Thyroid gland (tissue), 4 donors: ENCODE data around the gene MOB4. TPM values are rescaled to one million over a fixed set of nuclear protein-coding genes. Genes with fewer than 3 reads are reported as not detected.
A peak's percentile ranks its signal among the peaks of the same experiment; 100 is the strongest.

Experiments
- DNase-seq, 2 donors: peaks; one replicate each; pipeline ENCODE4 v3.0.0-alpha.2; 2019
- H3K27ac ChIP-seq, 3 donors: fragments of 200-600 bp; sonication (generic); 1 replicate in 2 of 3; 2 replicates in 1 of 3; pipeline ENCODE4 v1.5.1; 2016 to 2019; ENCODE audit warnings: mild to moderate bottlenecking in 1 of 3, moderate library complexity in 1 of 3
- H3K27me3 ChIP-seq: fragments of 200-600 bp; sonication (generic); one replicate; pipeline ENCODE4 v1.5.1; 2019
- H3K36me3 ChIP-seq, 2 donors: fragments of 200-600 bp; sonication (generic); one replicate each; pipeline ENCODE4 v1.5.1; 2016 to 2019
- H3K4me1 ChIP-seq, 2 donors: fragments of 200-600 bp; sonication (generic); one replicate each; pipeline ENCODE4 v1.5.1; 2017 to 2019
- H3K4me3 ChIP-seq, 3 donors: fragments of 200-600 bp; sonication (generic); replicated peaks in 1 of 3; 1 replicate in 2 of 3; 2 replicates in 1 of 3; pipeline ENCODE4 v1.5.1; 2016; ENCODE audit warnings: mild to moderate bottlenecking in 1 of 3
- H3K9me3 ChIP-seq: fragments of 200-600 bp; sonication (generic); one replicate; pipeline ENCODE4 v1.5.1; 2017
- POLR2A ChIP-seq, 2 donors: fragments of 450-650 bp; IDR thresholded peaks; one replicate each; pipeline ENCODE4 v1.6.1; 2017; ENCODE audit warnings: antibody characterized with exemption in 2 of 2, mild to moderate bottlenecking in 2 of 2, moderate library complexity in 1 of 2
- WGBS, 2 donors: methylation state at CpG; one replicate each; pipeline ENCODE4 v1.1.5; 2017; 5-methylcytosine and 5-hydroxymethylcytosine counted together
- intact Hi-C: fragments of 100-400 bp; cut with DNase I; formaldehyde crosslinking; loops from one replicate; pipeline ENCODE4 v1.15.1; 2023
- total RNA-seq, 4 donors: library from RNA; depleted of rRNA; stranded (reverse); fragments of >200 nt; gene quantifications; one replicate each; pipeline ENCODE4 v1.2.3, GENCODE V29; 2016
- TF ChIP-seq, protein P1 (sequence below), 6 experiments: fragments of 200-600 bp in 3 of 6; fragments of 450-650 bp in 3 of 6; sonication (generic) in 3 of 6; IDR thresholded peaks; one replicate each; pipeline ENCODE4 v1.5.1; 2016 to 2019; ENCODE audit warnings: antibody characterized with exemption in 6 of 6, mild to moderate bottlenecking in 2 of 6, inconsistent platforms in 1 of 6, moderate library complexity in 1 of 6

Gene MOB4
- total RNA-seq, 4 donors from 2014 or later, result 24.7 to 36.1 (median 28.6) TPM

DNA sequence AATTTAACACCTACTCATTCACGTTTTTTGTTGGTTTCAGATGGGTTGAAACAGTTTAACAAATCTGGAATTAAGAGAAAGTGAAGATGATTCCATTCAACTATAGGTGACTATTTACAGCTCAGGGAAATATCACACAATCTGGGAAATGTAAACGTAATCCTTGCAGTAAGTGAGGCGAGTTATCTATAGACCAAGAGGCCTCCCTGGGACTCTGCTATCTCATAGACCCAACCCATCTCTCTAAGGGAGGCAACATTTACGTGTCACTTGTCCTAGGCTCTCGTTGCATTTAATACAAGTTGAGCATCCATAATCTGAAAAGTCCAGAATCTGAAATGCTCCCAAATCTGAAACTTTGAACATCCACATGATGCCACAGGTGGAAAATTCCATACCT lies 2.0 kb upstream of the MOB4 start:
- no peak for DNase-seq
- Histone ChIP-seq H3K4me1 (peaks cover 0 to 7% of the 10 kb centered on the region in 2 donors), H3K9me3 (no peaks in the 10 kb centered on the region), H3K27me3 (no peaks in the 10 kb centered on the region), H3K36me3 (no peaks in the 10 kb centered on the region), H3K4me3 (no peak overlapping the region), H3K27ac (no peak overlapping the region)
- 95 to 98% methylated on average over 5 of the region's 5 CpGs for WGBS, 2 donors
- TF ChIP-seq POLR2A (IDR thresholded peaks at IDR 0.05), result no peak
- TF ChIP-seq, protein P1, sequence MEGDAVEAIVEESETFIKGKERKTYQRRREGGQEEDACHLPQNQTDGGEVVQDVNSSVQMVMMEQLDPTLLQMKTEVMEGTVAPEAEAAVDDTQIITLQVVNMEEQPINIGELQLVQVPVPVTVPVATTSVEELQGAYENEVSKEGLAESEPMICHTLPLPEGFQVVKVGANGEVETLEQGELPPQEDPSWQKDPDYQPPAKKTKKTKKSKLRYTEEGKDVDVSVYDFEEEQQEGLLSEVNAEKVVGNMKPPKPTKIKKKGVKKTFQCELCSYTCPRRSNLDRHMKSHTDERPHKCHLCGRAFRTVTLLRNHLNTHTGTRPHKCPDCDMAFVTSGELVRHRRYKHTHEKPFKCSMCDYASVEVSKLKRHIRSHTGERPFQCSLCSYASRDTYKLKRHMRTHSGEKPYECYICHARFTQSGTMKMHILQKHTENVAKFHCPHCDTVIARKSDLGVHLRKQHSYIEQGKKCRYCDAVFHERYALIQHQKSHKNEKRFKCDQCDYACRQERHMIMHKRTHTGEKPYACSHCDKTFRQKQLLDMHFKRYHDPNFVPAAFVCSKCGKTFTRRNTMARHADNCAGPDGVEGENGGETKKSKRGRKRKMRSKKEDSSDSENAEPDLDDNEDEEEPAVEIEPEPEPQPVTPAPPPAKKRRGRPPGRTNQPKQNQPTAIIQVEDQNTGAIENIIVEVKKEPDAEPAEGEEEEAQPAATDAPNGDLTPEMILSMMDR (IDR thresholded peaks at IDR 0.05), result no peak
- intact Hi-C loops, result loop anchor here (10.0 kb wide), 1 partner anchor 79 kb away; the partner anchor contains the start of gene SF3B1

DNA sequence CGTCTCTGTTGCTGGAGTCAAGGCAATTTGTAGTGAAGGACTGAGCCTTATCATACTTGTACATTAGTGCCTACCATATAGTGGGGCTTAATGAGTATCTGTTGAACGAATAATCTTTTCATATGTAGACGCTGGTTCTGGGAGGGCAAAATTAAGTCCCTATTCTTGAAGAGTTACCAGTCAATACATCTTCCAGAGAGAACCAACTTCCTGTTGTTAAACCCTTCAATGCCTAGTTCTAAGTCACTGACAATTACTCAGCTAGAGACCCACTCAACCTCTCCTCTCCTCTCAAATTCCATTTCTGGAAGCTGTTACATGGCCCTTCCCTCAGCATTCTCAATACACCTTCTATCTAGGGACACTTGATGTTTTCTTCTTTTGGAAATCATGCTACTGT lies 1.1 kb upstream of the MOB4 start:
- DNase-seq, result no peak
- H3K27me3 ChIP-seq, result no peaks in the 10 kb centered on the region
- intact Hi-C loops, result loop anchor here (10.0 kb wide), 1 partner anchor 80 kb away; the partner anchor contains the start of gene SF3B1
- H3K27ac ChIP-seq, result peak overlapping the region; percentile 91 to 98 (median 97)
- TF ChIP-seq, protein P1 (IDR thresholded peaks at IDR 0.05), result no peak
- no peak for TF ChIP-seq POLR2A (IDR thresholded peaks at IDR 0.05)
- no peaks in the 10 kb centered on the region for H3K36me3 ChIP-seq
- peak overlapping the region in 1 of 3 donors; percentile 59 for H3K4me3 ChIP-seq
- H3K4me1 ChIP-seq, result peaks cover 0 to 7% of the 10 kb centered on the region in 2 donors
- no peaks in the 10 kb centered on the region for H3K9me3 ChIP-seq
- 65 to 67% methylated on average over 3 of the region's 3 CpGs for WGBS, 2 donors

DNA sequence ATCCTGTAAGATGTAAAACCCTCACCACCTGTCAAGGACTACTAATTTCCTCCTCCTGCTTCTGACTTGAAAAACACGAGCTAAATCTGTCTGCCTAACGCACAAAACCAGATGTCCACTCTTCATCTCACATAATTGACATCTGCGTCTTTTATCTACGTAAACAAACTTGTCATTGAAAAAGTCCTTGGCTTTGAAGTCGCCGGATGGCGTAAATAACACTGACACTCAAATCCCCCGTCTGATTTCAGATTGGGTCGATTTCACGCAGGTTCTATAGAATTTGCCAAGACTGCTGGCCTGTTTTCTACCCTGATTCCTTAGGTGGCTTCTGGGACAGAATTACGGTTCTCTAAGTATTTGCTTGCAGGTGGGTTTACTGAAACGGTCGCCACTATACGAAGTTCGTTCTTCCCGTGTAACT lies 539 bp upstream of the MOB4 start:
- Histone ChIP-seq H3K4me3 (peak overlapping the region; percentile 9 to 95 (median 59)), H3K9me3 (no peaks in the 10 kb centered on the region), H3K36me3 (no peaks in the 10 kb centered on the region), H3K27me3 (no peaks in the 10 kb centered on the region), H3K27ac (peak overlapping the region; percentile 91 to 98 (median 97)), H3K4me1 (peaks cover 0 to 7% of the 10 kb centered on the region in 2 donors)
- intact Hi-C loops, result loop anchor here (10.0 kb wide), 1 partner anchor 81 kb away; the partner anchor contains the start of gene SF3B1
- WGBS, 2 donors, result 1 to 3% methylated on average over 16 of the region's 16 CpGs
- no peak for DNase-seq
- TF ChIP-seq, protein P1 (IDR thresholded peaks at IDR 0.05), result no peak
- TF ChIP-seq POLR2A (IDR thresholded peaks at IDR 0.05), result no peak

DNA sequence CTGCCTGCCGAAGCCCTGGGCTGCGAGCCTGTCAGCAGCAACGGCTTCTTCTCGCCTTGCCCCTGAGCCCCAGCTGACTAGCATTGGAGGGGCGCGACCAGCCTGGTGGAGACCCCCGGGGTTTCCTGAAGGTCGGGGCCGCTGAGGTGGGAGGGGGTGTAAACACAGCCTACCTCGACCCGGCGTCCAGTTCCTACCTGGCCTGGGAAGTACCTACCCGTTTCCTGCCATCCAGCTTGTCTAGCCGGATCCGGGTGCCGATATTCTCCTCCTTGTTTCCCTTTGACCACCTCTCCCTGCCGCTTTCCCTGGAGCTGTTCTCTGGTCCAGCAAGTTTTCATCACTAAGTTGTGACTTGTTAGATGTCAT lies 511 bp downstream of the MOB4 start:
- Histone ChIP-seq H3K4me1 (peaks cover 0 to 7% of the 10 kb centered on the region in 2 donors), H3K4me3 (peak overlapping the region; percentile 59 to 95 (median 84)), H3K9me3 (no peaks in the 10 kb centered on the region), H3K36me3 (no peaks in the 10 kb centered on the region), H3K27ac (peak overlapping the region; percentile 91 to 98 (median 97)), H3K27me3 (no peaks in the 10 kb centered on the region)
- TF ChIP-seq, protein P1 (IDR thresholded peaks at IDR 0.05), result no peak
- no peak for TF ChIP-seq POLR2A (IDR thresholded peaks at IDR 0.05)
- 0 to 3% methylated on average over 7 to 16 of the region's 17 CpGs for WGBS, 2 donors
- intact Hi-C loops, result loop anchor here (10.0 kb wide), 1 partner anchor 82 kb away; the partner anchor contains the start of gene SF3B1
- peak in 1 of 2 donors; percentile 40 for DNase-seq

DNA sequence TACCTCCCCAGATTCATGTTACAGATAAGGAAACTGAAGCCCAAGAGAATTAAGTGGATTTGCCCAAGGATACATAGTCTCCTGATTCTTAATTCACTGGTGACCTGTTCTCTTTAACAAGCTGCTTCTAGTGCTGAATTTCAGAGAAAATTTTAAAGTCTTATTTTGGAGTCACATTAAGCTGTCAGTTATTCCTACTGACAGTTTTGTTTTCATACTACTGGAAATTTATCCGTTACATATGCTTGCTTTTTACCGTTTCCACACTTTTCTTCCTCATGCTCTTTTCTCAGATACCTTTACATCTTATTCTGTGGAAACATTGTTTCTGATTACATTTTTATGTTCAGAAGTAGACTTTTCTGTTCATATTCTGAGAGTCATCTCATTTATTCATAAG lies 1.3 kb downstream of the MOB4 start:
- Histone ChIP-seq H3K9me3 (no peaks in the 10 kb centered on the region), H3K27me3 (no peaks in the 10 kb centered on the region), H3K4me1 (peaks cover 0 to 7% of the 10 kb centered on the region in 2 donors), H3K27ac (peak overlapping the region in 1 of 3 donors; percentile 97), H3K4me3 (peak overlapping the region in 1 of 3 donors; percentile 59), H3K36me3 (no peaks in the 10 kb centered on the region)
- TF ChIP-seq POLR2A (IDR thresholded peaks at IDR 0.05), result no peak
- TF ChIP-seq, protein P1 (IDR thresholded peaks at IDR 0.05), result no peak
- intact Hi-C loops, result loop anchor here (10.0 kb wide), 1 partner anchor 82 kb away; the partner anchor contains the start of gene SF3B1
- DNase-seq, result no peak
- WGBS, 2 donors, result 49 to 53% methylated on average over 2 of the region's 2 CpGs
